22Rv1 (cell line): Measurements from ENCODE around the gene FGFR2.

Experiments used
- H3K27ac ChIP-seq: fragments of 450-650 bp; 2 replicates; pipeline ENCODE4 v1.5.1; 2017
- CTCF ChIP-seq: fragments of 450-650 bp; IDR thresholded peaks from 2 replicates; pipeline ENCODE4 v1.5.1; 2017; ENCODE audit warnings: mild to moderate bottlenecking
- ZFX ChIP-seq: fragments of 450-650 bp; IDR thresholded peaks from 2 replicates; pipeline ENCODE4 v1.6.1; 2017; ENCODE audit warnings: antibody characterized with exemption, borderline replicate concordance

The FGFR2 gene

DNA sequence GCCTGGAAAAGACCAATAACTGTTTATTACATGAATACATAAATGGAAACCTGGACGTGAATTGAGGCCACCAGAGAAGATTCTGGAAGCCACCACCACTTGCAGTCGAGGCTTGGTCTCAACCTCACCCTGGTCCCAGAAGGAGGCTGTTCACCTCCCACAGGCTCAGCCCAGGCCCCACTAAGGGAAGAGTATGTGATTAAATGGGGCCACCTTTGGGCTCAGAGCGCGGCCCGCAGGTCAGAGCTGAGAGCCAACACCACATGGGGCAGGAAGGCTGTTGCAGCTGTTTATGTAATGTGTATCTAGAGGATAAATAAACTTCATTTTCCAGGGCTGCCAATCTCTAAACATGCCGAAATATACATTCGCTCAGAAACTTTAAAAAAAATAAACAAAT is 17.6 kb upstream of the FGFR2 start:
- no peak overlapping the region for H3K27ac ChIP-seq
- TF ChIP-seq CTCF: no peak
- no peak for TF ChIP-seq ZFX

DNA sequence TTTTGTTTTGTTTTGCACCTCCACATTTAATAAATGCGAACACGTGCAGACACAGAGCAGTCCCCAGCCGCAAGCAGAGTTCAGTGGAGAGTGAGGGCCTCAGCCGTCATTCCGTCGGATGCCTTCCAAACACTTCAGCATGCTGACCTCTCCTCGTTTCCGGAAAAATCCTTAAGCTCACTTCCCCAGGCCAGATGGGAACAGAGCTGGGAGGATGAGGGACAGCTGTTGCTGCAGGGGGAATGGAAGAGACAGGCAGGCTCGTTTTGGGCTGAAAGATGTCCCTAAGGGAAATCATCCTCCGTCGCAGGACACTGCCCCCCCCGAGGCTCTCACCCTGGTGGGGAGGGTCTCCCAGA is 17.2 kb upstream of the FGFR2 start:
- H3K27ac ChIP-seq: no peak overlapping the region
- TF ChIP-seq ZFX: no peak
- TF ChIP-seq CTCF: no peak

GRCh38 chr10:121614613-121615434 is 16.6 kb upstream of the FGFR2 start:
- H3K27ac ChIP-seq: no peak overlapping the region
- TF ChIP-seq CTCF (no peak), ZFX (no peak)

DNA sequence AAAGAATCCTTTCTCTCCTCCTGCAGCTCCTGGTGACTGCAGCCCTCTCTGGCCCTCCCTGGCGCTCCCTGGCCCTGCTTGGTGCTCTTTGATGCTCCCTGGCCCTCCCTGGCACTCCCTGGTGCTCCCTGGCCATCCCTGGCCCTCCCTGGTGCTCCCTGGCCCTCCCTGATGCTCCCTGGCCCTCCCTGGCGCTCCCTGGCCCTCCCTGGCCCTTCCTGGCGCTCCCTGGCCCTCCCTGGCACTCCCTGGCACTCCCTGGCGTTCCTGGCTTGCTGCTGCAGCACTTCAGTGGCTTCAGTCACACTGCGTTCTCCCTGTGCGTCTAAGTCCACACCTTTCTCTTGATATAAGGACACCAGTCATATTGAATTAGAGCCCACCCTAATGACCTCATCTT is 15.2 kb upstream of the FGFR2 start:
- TF ChIP-seq CTCF (no peak), ZFX (no peak)
- no peak overlapping the region for H3K27ac ChIP-seq

DNA sequence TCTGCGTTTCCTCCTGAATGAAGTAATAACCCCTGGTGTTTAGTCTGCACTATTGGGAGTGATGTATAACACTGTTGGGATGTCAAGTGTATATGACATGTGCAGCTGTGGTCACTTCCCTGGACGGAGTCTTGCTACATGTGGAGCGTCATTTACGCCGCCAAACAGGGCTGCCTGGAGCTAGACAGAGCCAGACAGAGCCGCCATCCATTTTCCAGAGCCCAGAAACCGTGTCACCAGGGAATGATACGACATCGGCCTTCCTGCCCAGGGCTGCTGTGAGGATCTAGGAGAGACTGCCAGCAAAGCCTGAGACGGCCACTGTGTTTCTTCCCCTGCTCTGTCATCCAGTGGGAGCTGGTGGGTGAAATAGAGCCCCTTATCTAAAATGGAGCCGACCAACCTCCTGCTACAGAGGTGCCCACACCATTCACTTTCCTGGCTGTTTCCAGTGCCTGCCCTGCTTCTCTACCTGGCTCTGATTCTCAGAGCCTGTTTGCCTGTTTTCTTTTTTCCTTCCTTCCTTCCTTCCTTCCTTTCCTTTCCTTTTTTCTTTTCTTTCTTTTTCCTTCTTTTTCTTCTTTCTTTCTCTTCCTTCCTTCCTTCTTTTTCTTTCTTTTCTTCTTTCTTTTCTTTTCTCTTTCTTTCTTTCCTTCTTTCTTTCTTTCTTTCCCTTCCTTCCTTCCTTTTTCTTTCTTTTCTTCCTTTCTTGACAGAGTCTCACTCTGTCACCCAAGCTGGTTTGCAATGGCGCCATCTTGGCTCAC is 13.3 kb upstream of the FGFR2 start:
- TF ChIP-seq ZFX: no peak
- no peak for TF ChIP-seq CTCF
- no peak overlapping the region for H3K27ac ChIP-seq

DNA sequence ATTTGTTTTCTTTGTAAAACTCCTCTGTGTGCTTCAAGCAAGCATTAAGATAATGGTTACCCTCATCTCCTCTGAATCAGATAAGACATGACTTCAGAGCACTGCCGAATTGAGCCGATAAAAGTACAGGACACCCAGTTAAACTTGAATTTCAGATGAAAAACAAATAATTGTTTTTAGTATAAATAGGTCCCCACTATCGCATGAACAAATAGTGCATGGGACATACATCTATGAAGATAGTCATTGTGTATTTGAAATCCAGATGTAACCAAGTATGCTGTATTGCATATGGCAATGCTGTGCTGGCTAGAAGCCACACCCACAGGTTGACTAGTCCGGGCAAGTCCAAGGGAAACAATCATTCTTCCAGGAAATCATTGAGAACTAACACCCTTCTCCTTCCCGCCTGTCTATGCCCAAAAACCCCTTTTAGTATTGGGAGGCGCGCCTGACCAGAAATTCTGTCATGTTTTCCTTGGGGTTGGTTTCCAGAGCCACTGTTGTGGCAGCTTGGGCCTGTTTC is 12.6 kb upstream of the FGFR2 start:
- TF ChIP-seq CTCF: no peak
- no peak for TF ChIP-seq ZFX

More for the DNA sequence above, 12.6 kb upstream of the FGFR2 start:
- H3K27ac ChIP-seq: no peak overlapping the region
